Right lobe of liver (tissue), 6 donors: Measurements from ENCODE around the gene EXT2. TPM values are rescaled to one million over a fixed set of nuclear protein-coding genes. Genes with fewer than 3 reads are reported as not detected.

ENCODE experiments used
- ATAC-seq, 4 donors: fragments of 200-7000 bp; cut with Tn5 transposase; one replicate each; pipeline ENCODE4 v1.9.1; 2020; ENCODE audit warnings: mild to moderate bottlenecking in 4 of 4, moderate library complexity in 4 of 4
- DNase-seq, 3 donors: peaks; one replicate each; pipeline ENCODE4 v3.0.0-alpha.2; 2020
- H3K27ac ChIP-seq, 3 donors: fragments of 200-600 bp; one replicate each; pipeline ENCODE4 v1.8.0; 2022
- H3K27me3 ChIP-seq, 2 donors: fragments of 200-600 bp; one replicate each; pipeline ENCODE4 v1.8.0; 2022
- H3K36me3 ChIP-seq, 4 donors: fragments of 200-600 bp; sonication (generic) in 1 of 4; one replicate each; pipeline versions ENCODE4 v1.5.1 to v1.8.0; 2017 to 2022; ENCODE audit warnings: control low read depth in 1 of 4
- H3K4me1 ChIP-seq, 4 donors: fragments of 200-600 bp; sonication (generic) in 1 of 4; one replicate each; pipeline versions ENCODE4 v1.5.1 to v1.8.0; 2017 to 2022; ENCODE audit warnings: control low read depth in 1 of 4
- H3K4me3 ChIP-seq, 3 donors: fragments of 200-600 bp; one replicate each; pipeline ENCODE4 v1.8.0; 2022
- H3K9me3 ChIP-seq, 4 donors: fragments of 200-600 bp; sonication (generic) in 1 of 4; one replicate each; pipeline versions ENCODE4 v1.5.1 to v1.8.0; 2017 to 2022; ENCODE audit warnings: control low read depth in 1 of 4
- POLR2A ChIP-seq: fragments of 450-650 bp; IDR thresholded peaks from one replicate; pipeline ENCODE4 v1.6.1; 2017; ENCODE audit warnings: antibody characterized with exemption, mild to moderate bottlenecking
- WGBS: methylation state at CpG from one replicate; pipeline ENCODE4 v1.1.6; 2018; ENCODE audit warnings: low coverage, low lambda C conversion rate; ENCODE audit not compliant: insufficient coverage; ENCODE audit errors: missing lambda C conversion rate; 5-methylcytosine and 5-hydroxymethylcytosine counted together
- intact Hi-C, 2 donors: fragments of 100-400 bp; cut with DNase I; formaldehyde crosslinking; loops; one replicate each; pipeline versions ENCODE4 v1.11.2 to v1.14.1; 2022
- total RNA-seq, 6 experiments: library from RNA; depleted of rRNA in 2 of 6; stranded (reverse); fragments of >200 nt in 2 of 6; fragmentation: NEBNext Ultra II Directional in 3 of 6; extraction: Animal tissue kit (Norgen Biotek cat#: 25700) in 3 of 6; gene quantifications; one replicate each; pipeline versions ENCODE4 v1.1.0 to v1.2.4, GENCODE V29; 2016 to 2023
- TF ChIP-seq, protein P1 (sequence below), 4 donors: fragments of 200-600 bp in 3 of 4; fragments of 450-650 bp in 1 of 4; IDR thresholded peaks; one replicate each; pipeline versions ENCODE4 v1.5.1 to v1.8.0; 2016 to 2022; ENCODE audit warnings: antibody characterized with exemption in 4 of 4, mild to moderate bottlenecking in 2 of 4
- donor health status: DM: no; HTN: yes; CAD: no.
- donor health status: DM: no; HTN: no; CAD: no.
- donor health status: DM: no; HTN: no; CAD: no.
- donor health status: DM: no; HTN: yes; CAD: no.
- donor health status: DM: no; HTN: yes; CAD: no.

Gene EXT2
- total RNA-seq, 6 experiments from 2014 or later, result 21.9 to 31.3 (median 26.9) TPM

DNA sequence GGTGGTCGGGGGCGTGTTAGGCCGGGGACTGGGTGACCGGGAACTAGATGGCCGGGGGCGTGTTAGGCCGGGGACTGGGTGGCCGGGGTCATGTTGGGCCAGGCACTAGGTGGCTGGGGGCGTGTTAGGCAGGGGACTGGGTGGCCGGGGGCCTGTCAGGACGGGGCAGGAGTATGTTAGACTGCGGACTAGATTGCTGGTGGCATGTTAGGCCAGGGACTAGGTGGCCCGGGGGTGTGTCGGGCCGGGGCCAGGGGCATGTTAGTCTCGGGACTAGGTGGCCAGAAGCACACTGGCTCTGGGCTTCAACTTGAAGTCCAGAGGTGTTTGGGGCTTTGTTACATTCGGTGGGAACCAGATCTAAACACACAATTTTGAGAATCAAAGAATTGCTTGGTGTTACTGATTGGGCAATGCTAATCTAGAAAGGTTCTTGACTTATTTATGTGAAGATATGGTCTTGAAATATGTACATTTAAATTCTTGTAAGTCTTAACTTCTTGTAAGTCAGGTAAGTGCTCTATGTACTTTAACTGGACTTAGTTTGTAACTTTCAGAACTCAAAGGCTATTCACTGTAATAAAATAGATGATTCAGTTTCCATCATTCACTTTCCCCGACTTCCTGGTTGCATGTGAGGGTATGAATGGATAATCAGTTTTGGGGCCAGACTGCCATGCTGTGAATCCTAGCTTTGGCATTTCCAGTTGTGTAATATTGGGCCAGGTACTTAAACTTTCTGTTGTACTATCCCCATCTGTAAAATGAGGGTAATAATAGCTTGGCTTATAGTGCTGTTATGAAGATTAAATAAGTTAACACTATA lies 1.1 kb downstream of the EXT2 start:
- peak overlapping the region; percentile 84 to 97 (median 85) for H3K4me3 ChIP-seq
- peak in 1 of 3 donors; percentile 60 for DNase-seq
- intact Hi-C loops, result no loop called here
- 8% methylated on average over 15 of the region's 18 CpGs for WGBS
- H3K27ac ChIP-seq, result no peak overlapping the region
- no peaks in the 10 kb centered on the region for H3K9me3 ChIP-seq
- H3K36me3 ChIP-seq, result peaks cover 0 to 3% (median 0%) of the 10 kb centered on the region in 4 donors
- ATAC-seq, result peak in 3 of 4 donors; percentile 3 to 7 (median 5)
- no peak for TF ChIP-seq POLR2A
- TF ChIP-seq, protein P1, sequence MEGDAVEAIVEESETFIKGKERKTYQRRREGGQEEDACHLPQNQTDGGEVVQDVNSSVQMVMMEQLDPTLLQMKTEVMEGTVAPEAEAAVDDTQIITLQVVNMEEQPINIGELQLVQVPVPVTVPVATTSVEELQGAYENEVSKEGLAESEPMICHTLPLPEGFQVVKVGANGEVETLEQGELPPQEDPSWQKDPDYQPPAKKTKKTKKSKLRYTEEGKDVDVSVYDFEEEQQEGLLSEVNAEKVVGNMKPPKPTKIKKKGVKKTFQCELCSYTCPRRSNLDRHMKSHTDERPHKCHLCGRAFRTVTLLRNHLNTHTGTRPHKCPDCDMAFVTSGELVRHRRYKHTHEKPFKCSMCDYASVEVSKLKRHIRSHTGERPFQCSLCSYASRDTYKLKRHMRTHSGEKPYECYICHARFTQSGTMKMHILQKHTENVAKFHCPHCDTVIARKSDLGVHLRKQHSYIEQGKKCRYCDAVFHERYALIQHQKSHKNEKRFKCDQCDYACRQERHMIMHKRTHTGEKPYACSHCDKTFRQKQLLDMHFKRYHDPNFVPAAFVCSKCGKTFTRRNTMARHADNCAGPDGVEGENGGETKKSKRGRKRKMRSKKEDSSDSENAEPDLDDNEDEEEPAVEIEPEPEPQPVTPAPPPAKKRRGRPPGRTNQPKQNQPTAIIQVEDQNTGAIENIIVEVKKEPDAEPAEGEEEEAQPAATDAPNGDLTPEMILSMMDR (IDR thresholded peaks at IDR 0.05), result no peak
- no peaks in the 10 kb centered on the region for H3K27me3 ChIP-seq
- peaks cover 0 to 8% (median 0%) of the 10 kb centered on the region in 4 donors for H3K4me1 ChIP-seq

GRCh38 chr11:44097821-44098220 lies 2.3 kb downstream of the EXT2 start:
- Histone ChIP-seq H3K4me1 (peaks cover 0 to 8% (median 0%) of the 10 kb centered on the region in 4 donors), H3K9me3 (no peaks in the 10 kb centered on the region), H3K36me3 (peaks cover 0 to 3% (median 0%) of the 10 kb centered on the region in 4 donors), H3K27me3 (no peaks in the 10 kb centered on the region), H3K4me3 (no peak overlapping the region), H3K27ac (no peak overlapping the region)
- intact Hi-C loops, result no loop called here
- TF ChIP-seq, protein P1 (IDR thresholded peaks at IDR 0.05), result no peak
- no peak for TF ChIP-seq POLR2A
- 75% methylated on average over 1 of the region's 2 CpGs for WGBS
- ATAC-seq (no peak), DNase-seq (no peak)

GRCh38 chr11:44101098-44101497 lies 5.6 kb downstream of the EXT2 start:
- no CpG with 5 or more reads among the region's 2 CpGs for WGBS
- TF ChIP-seq, protein P1 (IDR thresholded peaks at IDR 0.05), result no peak
- TF ChIP-seq POLR2A, result no peak
- no peak for ATAC-seq

GRCh38 chr11:44104481-44105294 lies 9.2 kb downstream of the EXT2 start:
- no peak for ATAC-seq
- no peaks in the 10 kb centered on the region for H3K27me3 ChIP-seq
- intact Hi-C loops, result no loop called here
- TF ChIP-seq, protein P1 (IDR thresholded peaks at IDR 0.05), result no peak
- TF ChIP-seq POLR2A, result no peak
- DNase-seq, result no peak
- H3K27ac ChIP-seq, result no peak overlapping the region
- no peak overlapping the region for H3K4me3 ChIP-seq
- no peaks in the 10 kb centered on the region for H3K9me3 ChIP-seq
- peaks cover 0 to 9% (median 4%) of the 10 kb centered on the region in 4 donors for H3K36me3 ChIP-seq
- no peaks in the 10 kb centered on the region for H3K4me1 ChIP-seq
- 71% methylated on average over 5 of the region's 5 CpGs for WGBS

More at GRCh38 chr11:44101098-44101497, 5.6 kb downstream of the EXT2 start:
- H3K36me3 ChIP-seq, result peaks cover 0 to 3% (median 0%) of the 10 kb centered on the region in 4 donors
- no peaks in the 10 kb centered on the region for H3K9me3 ChIP-seq
- intact Hi-C loops, result no loop called here
- H3K27ac ChIP-seq, result no peak overlapping the region
- H3K27me3 ChIP-seq, result no peaks in the 10 kb centered on the region
- H3K4me3 ChIP-seq, result no peak overlapping the region
- H3K4me1 ChIP-seq, result peaks cover 0 to 4% (median 0%) of the 10 kb centered on the region in 4 donors
- DNase-seq, result no peak
